Stimulated activated CD4-positive, alpha-beta T cell treated with anti-CD3 and anti-CD28 coated beads, Interleukin-12 subunit alpha, Interleukin-12 subunit beta, amount 100 ng/mL, for 4 hours (primary cell): ENCODE results near the gene RPUSD1.

Source experiments
- DNase-seq: peaks from one replicate; pipeline ENCODE4 v3.0.0-alpha.2; 2020

RPUSD1 gene

DNA sequence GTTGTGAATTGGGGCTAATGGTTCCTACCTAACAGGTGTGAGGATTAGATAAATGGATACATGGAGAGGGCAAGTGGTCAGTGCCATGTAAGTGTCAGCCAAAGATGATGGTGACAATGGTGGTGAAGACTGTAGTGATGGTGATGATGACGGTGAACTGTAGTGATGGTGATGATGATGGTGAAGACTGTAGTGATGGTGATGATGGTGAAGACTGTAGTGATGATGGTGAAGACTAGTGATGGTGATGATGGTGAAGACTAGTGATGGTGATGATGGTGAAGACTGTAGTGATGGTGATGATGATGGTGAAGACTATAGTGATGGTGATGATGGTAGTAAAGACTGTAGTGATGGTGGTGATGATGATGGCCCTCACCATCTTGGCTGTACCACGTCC, 30.4 kb upstream of the RPUSD1 start:
- DNase-seq, result no peak

DNA sequence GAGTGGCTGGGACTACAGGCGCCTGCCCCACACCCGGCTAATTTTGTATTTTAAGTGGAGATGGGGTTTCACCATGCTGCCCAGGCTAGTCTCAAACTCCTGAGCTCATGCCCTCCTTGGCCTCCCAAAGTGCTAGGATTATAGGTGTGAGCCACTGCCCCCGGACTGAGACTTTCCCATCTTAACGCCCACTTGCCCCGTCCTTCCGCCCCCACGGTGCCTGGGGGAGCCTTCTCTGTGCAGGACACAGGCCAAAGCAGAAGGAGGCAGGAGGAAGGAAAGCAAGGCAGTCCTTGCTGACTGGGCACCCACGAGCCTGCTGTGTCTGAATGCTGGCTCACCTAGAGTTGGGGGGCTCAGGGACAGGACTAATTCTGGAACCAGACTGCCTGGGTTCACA, 30.0 kb upstream of the RPUSD1 start:
- no peak for DNase-seq

- no peak for DNase-seq
Measured at GRCh38 chr16:817001-817906, 29.1 kb upstream of the RPUSD1 start.

DNA sequence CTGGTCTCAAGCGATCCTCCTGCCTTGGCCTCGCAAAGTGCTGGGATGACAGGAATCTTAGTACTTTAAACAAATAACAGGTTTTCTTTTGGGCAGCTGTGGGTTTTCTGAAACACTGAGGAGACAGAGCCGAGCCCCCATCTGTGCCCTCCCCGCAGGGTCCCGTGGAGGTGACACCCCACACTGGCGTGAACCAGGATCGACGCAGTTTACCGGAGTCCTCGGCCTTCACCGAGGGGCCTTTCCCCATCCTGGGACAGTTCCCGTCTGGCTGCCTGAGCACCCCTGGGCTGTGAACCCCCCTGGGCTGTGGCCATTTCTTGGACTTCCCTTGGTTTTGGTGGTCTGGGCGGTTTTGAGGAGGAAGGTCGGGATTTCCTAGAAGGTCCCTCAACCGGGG, 27.7 kb upstream of the RPUSD1 start:
- no peak for DNase-seq

DNA sequence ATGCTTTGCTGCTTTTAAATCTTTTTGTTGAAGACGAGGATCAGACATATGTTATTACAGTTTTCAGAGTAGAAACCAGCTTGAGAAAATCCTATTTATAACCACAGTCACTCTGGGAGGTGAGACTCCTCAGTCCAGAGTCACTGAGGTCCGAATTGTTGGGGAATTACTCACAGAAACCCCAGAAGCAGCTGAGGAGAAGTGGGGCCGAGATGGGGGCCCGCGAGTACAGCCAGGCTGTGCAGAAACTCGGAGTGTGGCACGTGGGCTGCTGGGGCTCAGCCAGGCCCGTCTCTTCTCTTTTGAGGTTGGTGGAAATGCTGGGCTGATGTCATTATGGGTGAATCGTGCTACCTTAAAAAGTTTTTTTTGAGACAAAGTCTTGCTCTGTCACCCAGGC, 26.8 kb upstream of the RPUSD1 start:
- no peak for DNase-seq

- DNase-seq, result no peak
Measured at GRCh38 chr16:813916-814412, 25.8 kb upstream of the RPUSD1 start.

- peak; percentile 58 for DNase-seq
Measured at GRCh38 chr16:813204-813915, 25.2 kb upstream of the RPUSD1 start.

GRCh38 chr16:808085-808386, 19.9 kb upstream of the RPUSD1 start:
- DNase-seq, result no peak

GRCh38 chr16:807347-808084, 19.3 kb upstream of the RPUSD1 start:
- DNase-seq, result peak; percentile 82

- no peak for DNase-seq
Measured at GRCh38 chr16:805474-805873, 17.3 kb upstream of the RPUSD1 start.

DNA sequence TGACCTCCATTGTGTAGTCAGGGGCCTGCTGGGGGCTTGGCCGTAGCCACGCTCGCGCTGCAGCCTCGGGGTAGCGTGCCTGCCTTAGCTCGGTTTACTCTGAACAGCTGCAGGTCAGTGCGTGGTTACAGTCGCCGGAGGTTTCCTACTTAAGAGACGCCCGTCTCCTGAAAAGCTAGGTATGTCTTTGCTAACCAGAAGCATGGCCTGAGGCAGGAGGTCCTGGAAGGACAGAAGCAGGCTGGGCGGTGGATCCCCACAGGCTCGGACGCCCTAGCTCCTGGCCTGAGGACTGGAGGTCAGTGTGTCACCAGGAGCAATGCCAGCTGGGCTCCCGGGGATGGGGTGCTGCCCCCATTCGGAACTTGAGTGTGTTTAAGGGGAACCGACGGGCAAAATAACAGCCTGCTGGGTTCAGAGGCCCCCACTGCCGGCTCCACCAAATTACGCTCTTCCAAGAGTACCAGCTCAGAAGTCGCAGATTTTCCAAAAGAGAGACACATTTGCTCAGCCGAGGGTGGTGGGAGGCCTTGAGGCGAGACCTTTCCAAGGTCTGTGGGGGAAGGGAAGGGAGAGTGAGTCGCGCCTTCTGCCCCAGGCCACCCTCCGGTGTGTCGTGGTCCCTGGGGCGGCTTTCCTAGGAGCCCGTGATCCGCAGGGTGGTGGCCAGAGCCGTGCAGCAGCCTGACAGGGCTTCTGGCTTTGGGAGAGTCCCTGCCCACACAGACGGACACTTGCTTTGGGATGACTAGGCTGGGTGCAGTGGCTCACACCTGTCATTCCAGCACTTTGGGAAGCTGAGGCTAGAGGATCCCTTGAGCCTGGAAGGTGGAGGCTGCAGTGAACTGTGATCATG, 16.2 kb upstream of the RPUSD1 start:
- no peak for DNase-seq

- DNase-seq, result no peak
Measured at GRCh38 chr16:803754-804080, 15.5 kb upstream of the RPUSD1 start.

- no peak for DNase-seq
Measured at GRCh38 chr16:802914-803753, 15.0 kb upstream of the RPUSD1 start.

GRCh38 chr16:802461-802860, 14.3 kb upstream of the RPUSD1 start:
- no peak for DNase-seq

DNA sequence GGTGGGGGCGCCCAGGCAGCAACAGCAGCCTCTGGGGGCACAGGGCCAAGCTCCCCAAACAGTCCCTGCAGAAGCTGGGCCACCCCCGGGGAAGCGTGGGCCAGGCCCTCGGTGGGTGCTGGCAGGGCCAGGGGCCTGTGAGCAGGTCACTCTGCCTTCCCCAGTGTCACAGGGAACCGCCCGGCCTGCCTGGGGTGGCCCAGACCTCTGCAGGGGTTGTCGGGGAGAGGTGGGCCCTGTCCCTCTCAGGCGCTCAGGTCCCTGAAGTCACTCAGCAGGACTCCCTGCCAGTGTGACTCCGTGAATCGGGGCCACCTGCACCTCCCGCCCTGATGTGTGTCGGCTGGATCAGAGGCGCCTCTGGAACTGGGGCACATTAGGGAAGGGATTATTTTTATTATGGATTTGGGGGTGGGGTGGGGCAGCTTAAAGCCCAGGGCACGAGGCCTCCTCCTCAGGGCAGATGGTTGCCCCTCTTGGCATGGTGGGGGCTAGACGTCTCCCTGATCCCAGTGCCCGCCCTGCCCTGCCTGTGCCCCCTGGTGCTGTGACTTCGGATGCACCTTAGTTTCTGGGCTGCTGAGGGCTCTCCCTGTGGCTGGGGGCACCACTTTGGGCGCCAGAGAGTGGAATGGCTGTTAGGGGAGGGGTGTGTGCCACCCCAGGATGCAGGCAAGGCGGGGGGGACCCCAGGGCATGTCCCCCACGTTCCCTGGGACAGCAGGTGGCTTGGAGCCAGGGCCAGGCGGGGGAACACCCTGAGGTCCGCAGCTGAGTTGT, 13.6 kb upstream of the RPUSD1 start:
- DNase-seq, result no peak

GRCh38 chr16:800834-801511, 12.8 kb upstream of the RPUSD1 start:
- DNase-seq, result no peak

GRCh38 chr16:799948-800833, 12.0 kb upstream of the RPUSD1 start, which contains the start of gene GNG13:
Gene GNG13 (minus strand): TSS chr16:800734. CDS start chr16:799077, 1,657 bp downstream.
- no peak for DNase-seq

DNA sequence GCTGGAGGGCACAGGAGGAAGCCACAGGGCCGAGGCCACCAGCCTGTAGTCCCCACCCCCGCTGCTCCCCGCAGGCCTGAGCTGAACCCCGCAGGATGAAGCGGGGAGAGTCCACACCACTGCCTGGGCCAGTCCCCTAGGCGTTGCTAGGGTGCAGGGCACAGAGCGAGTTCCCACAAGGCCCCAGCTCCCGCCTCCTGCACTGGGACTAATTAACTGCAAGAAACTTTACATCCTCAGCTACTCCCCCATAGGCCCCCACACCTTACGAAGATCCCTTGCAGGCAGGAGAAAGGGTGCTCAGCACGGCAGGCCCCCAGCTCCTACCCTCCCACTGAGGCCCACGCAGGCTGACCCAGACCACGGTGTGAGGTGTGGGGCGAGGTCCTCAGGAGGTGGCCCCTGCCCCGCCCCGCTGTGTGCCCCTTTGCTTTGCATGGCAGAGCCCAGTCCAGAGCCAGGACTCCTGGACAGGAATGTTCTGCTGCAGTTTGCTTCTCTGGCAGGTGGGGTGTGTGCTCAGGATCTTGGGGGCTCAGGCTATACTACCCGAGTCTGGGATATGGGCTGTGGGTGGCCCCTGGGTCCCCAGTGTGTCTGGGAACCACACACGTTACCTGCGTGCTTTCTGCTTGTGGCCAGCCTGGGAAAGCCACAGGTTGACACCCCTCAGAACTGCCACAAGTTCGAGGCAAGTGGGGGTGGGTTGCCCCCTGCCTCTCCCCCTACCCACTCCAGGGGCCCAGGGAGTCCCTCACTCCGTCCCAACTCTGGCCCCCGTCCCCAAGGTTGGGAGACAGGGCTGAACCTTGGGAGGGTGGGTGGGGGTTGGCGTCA, 11.1 kb upstream of the RPUSD1 start:
- DNase-seq, result no peak
